Dedifferentiated amniotic fluid mesenchymal stem cell (primary cell): ENCODE data around the gene SIL1.

ENCODE experiments used
- DNase-seq: peaks from one replicate; pipeline ENCODE4 v3.0.0-alpha.2; 2016; ENCODE audit errors: extremely low spot score

Gene SIL1

DNA sequence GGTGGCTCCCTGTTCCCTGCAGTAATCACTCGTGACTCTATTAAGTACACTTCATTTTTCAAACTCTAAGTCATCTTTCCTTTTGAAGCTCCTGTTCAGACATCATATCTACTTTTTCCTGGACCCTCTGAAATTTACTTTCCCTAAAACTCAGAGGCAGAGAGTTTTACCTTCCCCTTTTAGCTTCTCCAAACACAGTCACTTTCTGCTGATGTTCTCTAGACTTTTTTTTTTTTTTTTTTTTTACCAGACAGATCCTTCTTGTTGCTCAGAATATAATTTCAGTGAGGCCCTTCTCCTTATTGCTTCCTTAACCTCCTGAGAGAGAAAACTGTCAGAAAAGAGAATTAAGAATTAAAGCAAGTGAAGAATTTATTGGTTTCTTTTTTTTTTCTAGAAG, 236.4 kb downstream of the SIL1 start:
- DNase-seq, result no peak

- DNase-seq, result no peak
Measured at GRCh38 chr5:138961221-138961620, 236.9 kb downstream of the SIL1 start.

GRCh38 chr5:138960145-138960692, 237.9 kb downstream of the SIL1 start:
- DNase-seq, result no peak

DNA sequence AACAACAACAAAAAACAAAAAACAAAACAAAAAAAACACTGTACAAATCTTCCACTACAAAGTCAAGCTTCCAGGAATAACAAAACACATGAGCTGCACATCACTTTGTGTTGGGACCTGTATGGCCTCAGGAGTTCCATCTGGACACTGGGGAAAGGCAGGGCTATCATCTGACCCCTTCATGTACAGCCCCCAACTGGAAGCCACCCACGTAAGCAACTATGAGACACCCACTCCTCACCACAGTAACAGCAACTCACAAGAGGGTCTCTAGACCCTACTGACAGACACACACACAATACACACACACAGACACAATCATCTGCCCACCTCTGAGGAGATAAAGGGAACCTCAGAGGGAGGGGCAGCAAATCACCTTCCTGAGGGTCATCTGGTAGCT, 241.4 kb downstream of the SIL1 start:
- DNase-seq, result no peak

- DNase-seq, result no peak
Measured at GRCh38 chr5:138955671-138956295, 242.4 kb downstream of the SIL1 start.

GRCh38 chr5:138955013-138955660, 243.0 kb downstream of the SIL1 start:
- DNase-seq, result no peak

DNA sequence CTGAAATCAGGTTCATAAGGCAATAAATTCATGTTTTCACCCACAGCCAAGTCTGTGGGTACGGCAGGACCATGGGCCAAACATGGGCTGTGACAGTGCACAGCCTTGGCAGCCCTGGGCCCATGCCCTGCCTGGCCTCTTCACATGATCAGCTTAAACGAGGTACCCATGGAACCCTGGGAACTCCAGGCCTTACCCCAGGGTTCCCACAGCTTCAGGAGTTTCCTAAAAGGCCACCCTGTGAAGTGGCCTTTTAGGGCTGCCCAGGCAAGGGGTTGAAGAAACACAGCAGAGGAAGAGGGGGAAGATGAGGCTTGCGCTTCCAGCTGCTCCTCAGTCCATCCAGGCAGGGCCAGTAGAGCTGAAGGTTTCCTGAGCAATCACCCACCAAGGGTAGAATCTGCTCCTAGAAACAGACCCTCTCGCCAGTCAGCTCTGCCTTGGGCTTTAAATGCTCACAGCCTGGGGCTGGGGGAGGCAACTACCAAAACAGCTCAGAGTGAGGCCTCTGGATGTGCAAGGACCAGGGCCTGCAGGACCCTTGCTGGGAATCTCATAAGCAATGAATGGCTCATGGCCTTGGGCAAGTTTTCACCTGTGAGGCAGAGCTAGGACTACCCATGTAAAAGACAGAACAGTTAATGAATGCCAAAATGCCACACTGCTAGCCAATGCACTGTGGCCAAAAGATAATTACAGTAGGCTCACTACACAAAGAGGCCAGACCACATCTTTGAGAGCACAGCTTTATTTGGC, 243.7 kb downstream of the SIL1 start:
- no peak for DNase-seq

DNA sequence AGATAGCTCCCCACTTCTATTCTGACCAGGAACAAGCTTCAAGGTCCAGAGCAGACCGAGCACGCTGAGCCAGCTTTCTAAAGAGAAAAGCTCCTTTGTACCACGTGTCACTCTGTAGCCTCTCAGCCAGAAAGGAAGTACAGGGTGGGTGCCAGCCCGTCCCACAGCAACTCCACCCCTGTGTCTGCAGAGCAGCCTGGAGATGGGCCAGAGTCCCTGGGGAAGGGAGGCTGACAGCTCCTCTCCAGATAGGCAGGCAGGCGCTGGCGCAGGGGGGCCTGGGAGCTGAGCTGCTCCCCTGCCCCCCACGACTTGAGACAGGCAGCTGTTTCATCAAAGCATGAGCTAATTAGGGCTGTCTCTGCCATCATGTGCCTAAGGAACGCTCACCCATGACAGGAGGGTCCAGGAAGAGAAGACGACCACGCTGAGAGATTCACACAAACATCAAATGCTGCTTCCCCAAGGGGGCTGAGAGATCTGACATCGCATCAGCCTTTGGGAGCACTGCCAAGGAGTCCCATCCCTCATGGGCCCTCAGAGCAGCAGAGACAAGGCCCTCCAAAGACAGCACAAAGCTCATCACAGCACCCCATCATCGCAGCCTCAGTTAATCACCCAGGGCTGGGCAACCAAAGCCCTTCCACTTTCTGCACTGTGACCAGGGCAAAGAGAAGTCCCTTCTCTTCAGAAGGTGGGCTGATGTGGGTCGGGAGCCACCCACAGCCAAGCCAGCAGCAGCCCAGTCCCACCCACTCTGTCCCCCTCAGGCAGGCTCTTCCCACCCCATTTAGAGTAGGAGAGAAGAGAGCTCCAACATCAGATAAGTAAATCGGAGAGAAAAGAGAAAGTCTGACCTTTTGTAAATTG, 244.5 kb downstream of the SIL1 start:
- DNase-seq, result no peak

DNA sequence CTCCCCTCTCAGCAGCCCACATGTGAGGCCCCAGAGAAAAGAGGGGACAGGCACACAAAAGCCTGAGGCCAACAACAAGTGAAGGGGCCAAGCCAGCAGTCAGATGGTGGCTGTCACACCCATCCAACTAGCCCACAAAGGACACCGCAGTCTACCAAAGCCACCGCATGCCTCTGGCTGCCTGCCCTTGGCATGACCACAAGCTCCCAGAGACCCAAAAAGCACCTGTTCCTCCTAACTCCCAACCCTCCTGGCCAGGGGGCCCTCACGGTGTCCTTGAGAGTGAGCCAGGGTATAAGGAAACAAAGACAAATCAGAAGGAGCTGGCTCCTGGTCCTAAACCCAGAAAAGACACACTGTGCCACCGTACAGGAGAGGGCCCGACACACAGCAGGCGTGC, 245.2 kb downstream of the SIL1 start:
- no peak for DNase-seq

DNA sequence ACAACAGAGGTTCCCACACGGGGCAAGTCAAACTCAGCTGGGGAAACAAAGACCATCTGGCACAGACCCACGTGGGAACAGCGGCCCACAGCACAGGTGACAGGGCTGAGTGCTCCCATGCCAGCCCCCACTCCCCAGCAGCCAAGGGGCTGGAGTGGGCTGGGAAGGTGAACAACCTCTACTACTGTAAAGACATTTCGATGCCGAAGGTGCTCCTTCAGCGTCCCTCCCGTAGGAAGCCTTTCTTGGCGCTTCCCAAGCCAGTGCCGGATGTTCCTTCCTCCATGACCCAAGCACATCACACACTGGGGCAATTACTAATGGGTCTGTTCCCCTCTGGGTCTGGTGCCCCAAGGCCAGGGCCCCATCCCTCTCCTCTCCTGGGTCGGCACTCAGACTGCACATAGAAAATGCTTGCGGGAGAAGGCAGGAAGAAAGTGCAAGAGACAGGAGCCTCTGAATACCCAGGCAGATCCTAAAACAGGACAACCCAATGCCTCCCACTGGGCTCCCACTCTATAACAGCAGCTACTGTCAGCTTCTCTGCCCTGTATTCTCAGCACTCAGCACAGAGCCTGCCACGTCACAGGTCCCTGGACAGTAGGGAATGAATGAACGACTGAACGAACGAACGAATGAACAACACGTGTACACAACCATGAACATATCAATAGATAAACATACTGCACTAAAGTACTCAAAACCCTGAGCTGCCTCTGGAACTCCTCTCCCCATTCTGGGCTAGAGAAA, 246.0 kb downstream of the SIL1 start:
- no peak for DNase-seq

DNA sequence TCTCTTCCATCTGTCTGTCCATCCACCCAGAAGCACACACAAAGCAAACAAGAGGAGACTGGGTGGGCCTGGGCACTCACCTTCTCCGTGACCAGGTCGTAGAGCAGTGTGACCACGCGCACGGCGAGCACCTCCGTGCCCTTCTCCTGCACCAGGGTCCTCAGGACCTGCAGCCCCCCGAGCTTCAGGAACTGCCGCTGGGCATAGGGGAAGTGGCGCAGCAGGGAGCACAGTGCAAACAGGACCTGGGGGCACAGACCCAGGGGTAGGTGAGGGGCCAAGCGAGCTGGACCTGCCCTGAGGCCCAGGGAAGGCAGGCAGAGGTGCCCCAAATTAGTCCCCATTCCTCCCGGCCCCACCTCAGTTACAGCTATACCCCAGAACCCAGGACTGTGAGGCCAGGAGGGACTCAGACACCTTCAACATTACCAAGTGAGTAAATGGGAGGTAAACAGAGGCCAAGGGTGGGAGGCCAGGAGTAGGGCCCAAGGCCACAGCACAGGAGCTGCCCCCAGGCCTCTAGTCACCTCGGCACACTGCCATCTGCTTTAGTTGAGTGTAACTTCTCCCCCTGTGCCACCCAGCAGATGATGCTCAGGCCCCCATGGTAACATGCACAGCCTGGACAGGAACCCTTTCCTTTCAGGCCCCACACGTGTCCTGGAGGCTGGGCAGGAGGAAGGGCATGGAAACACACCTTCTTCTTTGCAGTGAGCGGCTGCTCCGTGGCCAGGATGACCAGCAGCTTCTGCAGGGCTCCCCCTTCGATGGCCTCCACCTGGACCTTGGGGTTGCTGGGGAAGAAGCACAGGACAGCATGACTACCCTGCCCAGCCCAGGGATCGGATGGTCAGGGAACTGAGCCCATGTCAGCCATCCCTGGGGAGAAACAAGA, 246.8 kb downstream of the SIL1 start:
- DNase-seq, result no peak

- no peak for DNase-seq
Measured at GRCh38 chr5:138950421-138951031, 247.6 kb downstream of the SIL1 start.

- DNase-seq, result no peak
Measured at GRCh38 chr5:138949988-138950387, 248.2 kb downstream of the SIL1 start.

DNA sequence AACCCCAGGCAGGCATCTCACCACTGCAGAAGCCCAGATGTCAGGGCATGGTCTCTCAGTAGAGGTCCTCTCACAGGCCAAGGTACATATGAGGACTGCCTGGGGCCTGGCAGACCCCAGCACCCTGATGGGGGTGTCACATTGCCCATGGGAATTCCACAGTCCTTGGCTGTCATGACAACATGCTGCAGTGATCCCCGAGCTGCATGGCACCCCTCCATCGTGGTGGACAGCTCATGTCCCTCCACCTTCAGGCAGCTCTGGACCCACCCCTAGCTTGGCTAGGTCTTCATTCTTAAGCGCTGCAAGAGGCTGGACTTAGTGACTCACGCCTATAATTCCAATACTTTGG, 249.0 kb downstream of the SIL1 start:
- no peak for DNase-seq

DNA sequence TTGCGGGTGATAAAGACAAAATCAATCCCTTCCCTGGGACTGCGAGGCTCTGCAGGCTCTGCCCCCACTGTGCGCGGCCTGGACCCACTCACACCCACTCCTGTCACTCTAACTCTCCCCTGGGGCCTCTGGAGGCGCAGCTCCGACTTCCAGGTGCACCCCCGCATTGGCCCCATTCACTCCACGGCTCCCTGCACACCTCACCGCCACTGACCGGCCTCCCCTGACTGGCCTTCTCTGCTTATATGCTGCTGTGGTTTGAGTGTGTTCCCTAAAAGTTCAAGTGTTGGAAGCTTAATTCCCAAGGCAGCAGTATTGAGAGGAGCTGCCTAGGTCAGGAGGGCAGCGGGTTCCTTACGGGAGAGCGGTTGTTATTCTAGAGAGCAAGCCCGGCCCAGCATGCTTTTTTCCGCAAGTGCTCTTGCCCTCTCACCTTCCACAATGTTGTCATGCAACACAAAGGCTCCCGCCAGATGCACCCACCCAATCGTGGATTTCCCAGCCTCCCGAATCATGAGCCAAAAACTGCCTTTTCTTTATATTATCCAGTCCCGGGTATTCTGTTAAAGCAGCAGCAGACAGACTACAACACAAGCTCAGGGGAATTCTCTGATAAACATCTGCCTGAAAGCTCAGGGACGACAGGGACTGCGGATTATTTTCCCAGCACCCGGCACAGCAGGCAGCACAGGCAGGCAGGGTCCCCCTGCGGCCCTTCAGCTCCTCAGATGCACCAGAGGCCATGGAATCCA, 249.5 kb downstream of the SIL1 start:
- DNase-seq, result no peak

- DNase-seq, result no peak
Measured at GRCh38 chr5:138947780-138948179, 250.4 kb downstream of the SIL1 start.

GRCh38 chr5:138946831-138947560, 251.2 kb downstream of the SIL1 start:
- DNase-seq, result no peak

- no peak for DNase-seq
Measured at GRCh38 chr5:138946241-138946623, 251.9 kb downstream of the SIL1 start.
